ENCODE results near the gene ADAM12. TPM values are rescaled to one million over a fixed set of nuclear protein-coding genes. Genes with fewer than 3 reads are reported as not detected.

ADAM12 gene
- total and polyA plus RNA-seq, 9 of the 15 experiments (the other 6 are each of a cell fraction or from before 2014, with no cell fraction given) = not detected

- WGBS (ENCODE audit: insufficient coverage, low coverage, missing lambda C conversion rate) = 0% methylated on average over 13 of the region's 13 CpGs
- POLR2A ChIA-PET = interaction anchor here (0.8 kb wide), 1 partner anchor 243 kb away, joined by 3 read pairs; no protein-coding TSS in a partner anchor
- intact Hi-C loops (cut with micrococcal nuclease) = no loop called here
- TF ChIP-seq ZNF133 (CRISPR knock-in tag; IDR thresholded peaks at IDR 0.05) = no peak
- no peak for TF ChIP-seq YY1 (IDR thresholded peaks at IDR 0.05; ENCODE audit: borderline replicate concordance in 1 of 3, control insufficient read depth in 1 of 3, extremely low read depth in 1 of 3, insufficient read depth in 3 of 3, insufficient read length in 1 of 3, insufficient replicate concordance in 2 of 3, low read depth in 1 of 3, low read length in 2 of 3)
- no peak for TF ChIP-seq ARID2 (IDR thresholded peaks at IDR 0.05)
- TF ChIP-seq ESRRA (IDR thresholded peaks at IDR 0.05; ENCODE audit: borderline replicate concordance, low read depth) = no peak
- TF ChIP-seq MLX (CRISPR knock-in tag; conservative IDR thresholded peaks at IDR 0.05) = no peak
- no peak for TF ChIP-seq BCL6 (CRISPR knock-in tag; IDR thresholded peaks at IDR 0.05)
- no peak for TF ChIP-seq TBP (optimal IDR thresholded peaks at IDR 0.05; ENCODE audit: low read depth, low read length)
- no peak for TF ChIP-seq ZNF668 (CRISPR knock-in tag; IDR thresholded peaks at IDR 0.05)
- TF ChIP-seq ZNF197 (CRISPR knock-in tag; IDR thresholded peaks at IDR 0.05; ENCODE audit: low read depth) = no peak
- TF ChIP-seq DEAF1 (CRISPR knock-in tag; IDR thresholded peaks at IDR 0.05) = no peak
- TF ChIP-seq PHB2 (IDR thresholded peaks at IDR 0.05; ENCODE audit: low read depth) = no peak
- TF ChIP-seq LCOR (CRISPR knock-in tag; IDR thresholded peaks at IDR 0.05) = no peak
- no peak for TF ChIP-seq ZNF217 (CRISPR knock-in tag; IDR thresholded peaks at IDR 0.05)
- TF ChIP-seq ZZZ3 (IDR thresholded peaks at IDR 0.05) = no peak
- TF ChIP-seq THAP12 (CRISPR knock-in tag; IDR thresholded peaks at IDR 0.05) = no peak
- TF ChIP-seq MEF2D (tag; conservative IDR thresholded peaks at IDR 0.05; ENCODE audit: low read depth) = no peak
- no peak for TF ChIP-seq XRCC4 (IDR thresholded peaks at IDR 0.05; ENCODE audit: extremely low read depth, insufficient read depth, insufficient read length)
- TF ChIP-seq ZNF780A (CRISPR knock-in tag; IDR thresholded peaks at IDR 0.05) = no peak
Observed at GRCh38 chr10:126049759-126050700, 338.2 kb downstream of the ADAM12 start.

More at GRCh38 chr10:126049759-126050700, 338.2 kb downstream of the ADAM12 start:
- Histone ChIP-seq H3K4me2 (ENCODE audit: insufficient read depth, low read length) (no peak overlapping the region), H3K4me3 (no peak overlapping the region), H3K9me3 (replicated peaks; ENCODE audit: control insufficient read depth, insufficient read depth, low read depth, low read length) (no peaks in the 10 kb centered on the region), H3K36me3 (ENCODE audit: control insufficient read depth, insufficient read depth, low read length) (no peaks in the 10 kb centered on the region), H4K20me1 (replicated peaks; ENCODE audit: control insufficient read depth, insufficient read depth, low read length) (no peaks in the 10 kb centered on the region), H3K79me2 (ENCODE audit: control insufficient read depth, insufficient read depth, low read length) (no peaks in the 10 kb centered on the region), H3K27me3 (ENCODE audit: control insufficient read depth in 2 of 2, insufficient read depth in 2 of 2, low read length in 2 of 2) (peaks cover 0 to 5% of the 10 kb centered on the region in 2 experiments; a peak in 1 of 5 replicates), H3K4me1 (replicated peaks in 1 of 2; ENCODE audit: control insufficient read depth in 2 of 2, insufficient read depth in 2 of 2, low read length in 2 of 2) (no peaks in the 10 kb centered on the region), H2AFZ (ENCODE audit: low read depth, low read length) (no peak overlapping the region), H3K27ac (ENCODE audit: extremely low read depth, low read depth, low read length) (no peak overlapping the region), H3K9me1 (ENCODE audit: control insufficient read depth, insufficient read depth, low read length) (no peaks in the 10 kb centered on the region), H3K9ac (ENCODE audit: insufficient read depth in 1 of 2, low read depth in 2 of 2, low read length in 2 of 2) (no peak overlapping the region)
- CTCF ChIA-PET (ENCODE audit: low intra/inter-chr PET ratio) = no interaction called here
- BruUV-seq (replicated peaks) = no TSS peak
- DNase-seq (ENCODE audit: extremely low read depth in 1 of 4, low spot score in 3 of 4) = no peak
- ATAC-seq = no peak
- FAIRE-seq = no peak
- in situ Hi-C loops (cut with MboI) = no loop called here

Measured in K562 (cell line).